Peyer's patch (tissue), 4 donors: Measurements from ENCODE around the gene CDC27. TPM values are rescaled to one million over a fixed set of nuclear protein-coding genes. Genes with fewer than 3 reads are reported as not detected.
A peak's percentile ranks its signal among the peaks of the same experiment; 100 is the strongest.
"Not testable (repeated sequence)": the region's sequence is repeated elsewhere in the genome, so short reads cannot be mapped to it uniquely, and the experiment has no call there.

Source experiments
- DNase-seq, 3 donors: peaks; one replicate each; pipeline ENCODE4 v3.0.0-alpha.2; 2017 to 2019
- H3K27ac ChIP-seq, 4 donors: fragments of 200-600 bp; sonication (generic); one replicate each; pipeline ENCODE4 v1.5.1; 2016 to 2019
- H3K27me3 ChIP-seq, 2 donors: fragments of 200-600 bp; sonication (generic); one replicate each; pipeline ENCODE4 v1.5.1; 2019
- H3K36me3 ChIP-seq, 3 donors: fragments of 200-600 bp; sonication (generic); one replicate each; pipeline ENCODE4 v1.5.1; 2016 to 2019
- H3K4me1 ChIP-seq, 4 donors: fragments of 200-600 bp; sonication (generic); one replicate each; pipeline ENCODE4 v1.5.1; 2016 to 2019
- H3K4me3 ChIP-seq, 4 donors: fragments of 200-600 bp; sonication (generic); 1 replicate in 3 of 4; 2 replicates in 1 of 4; pipeline ENCODE4 v1.5.1; 2016 to 2019; ENCODE audit warnings: mild to moderate bottlenecking in 1 of 4
- H3K9me3 ChIP-seq, 4 donors: fragments of 200-600 bp; sonication (generic); one replicate each; pipeline ENCODE4 v1.5.1; 2016 to 2019; ENCODE audit warnings: mild to moderate bottlenecking in 1 of 4
- POLR2A ChIP-seq, 2 donors: fragments of 450-650 bp; IDR thresholded peaks; one replicate each; pipeline ENCODE4 v1.5.1; 2017; ENCODE audit warnings: antibody characterized with exemption in 2 of 2, mild to moderate bottlenecking in 2 of 2, moderate library complexity in 2 of 2
- total RNA-seq, 4 donors: library from RNA; depleted of rRNA; stranded (reverse); fragments of >200 nt; gene quantifications; one replicate each; pipeline ENCODE4 v1.1.0, GENCODE V29; 2016
- TF ChIP-seq, protein P1 (sequence below), 6 experiments: fragments of 450-650 bp in 4 of 6; fragments of 200-600 bp in 2 of 6; sonication (generic) in 1 of 6; IDR thresholded peaks; one replicate each; pipeline ENCODE4 v1.5.1; 2017 to 2019; ENCODE audit warnings: antibody characterized with exemption in 6 of 6, mild to moderate bottlenecking in 3 of 6, moderate library complexity in 1 of 6

The CDC27 gene
- total RNA-seq, 4 donors from 2014 or later, result 29.9 to 72.6 (median 47.4) TPM

DNA sequence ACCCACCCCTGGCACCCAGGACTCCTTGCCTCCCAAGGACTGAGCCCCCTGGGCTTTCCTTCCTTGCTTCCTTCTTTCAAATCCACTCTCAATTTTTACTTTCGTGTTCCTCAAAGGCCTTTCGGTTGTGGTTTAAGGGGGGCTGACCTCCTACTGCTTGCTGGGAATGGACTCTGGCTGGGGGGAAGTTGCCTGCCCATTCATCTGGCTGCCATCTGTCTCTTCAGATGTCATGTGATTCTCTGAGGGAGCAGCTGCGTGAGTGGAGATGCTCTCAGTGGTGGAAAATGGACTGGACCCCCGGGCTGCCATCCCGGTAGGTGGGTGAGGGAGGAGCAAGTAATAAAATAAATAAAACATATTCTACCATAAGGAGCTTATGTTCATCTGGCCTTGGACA, 116.2 kb downstream of the CDC27 start:
- Histone ChIP-seq H3K9me3 (no peaks in the 10 kb centered on the region), H3K27me3 (no peaks in the 10 kb centered on the region), H3K27ac (no peak overlapping the region), H3K4me1 (no peaks in the 10 kb centered on the region), H3K36me3 (no peaks in the 10 kb centered on the region), H3K4me3 (no peak overlapping the region)
- TF ChIP-seq POLR2A (IDR thresholded peaks at IDR 0.05), result no peak
- TF ChIP-seq, protein P1, sequence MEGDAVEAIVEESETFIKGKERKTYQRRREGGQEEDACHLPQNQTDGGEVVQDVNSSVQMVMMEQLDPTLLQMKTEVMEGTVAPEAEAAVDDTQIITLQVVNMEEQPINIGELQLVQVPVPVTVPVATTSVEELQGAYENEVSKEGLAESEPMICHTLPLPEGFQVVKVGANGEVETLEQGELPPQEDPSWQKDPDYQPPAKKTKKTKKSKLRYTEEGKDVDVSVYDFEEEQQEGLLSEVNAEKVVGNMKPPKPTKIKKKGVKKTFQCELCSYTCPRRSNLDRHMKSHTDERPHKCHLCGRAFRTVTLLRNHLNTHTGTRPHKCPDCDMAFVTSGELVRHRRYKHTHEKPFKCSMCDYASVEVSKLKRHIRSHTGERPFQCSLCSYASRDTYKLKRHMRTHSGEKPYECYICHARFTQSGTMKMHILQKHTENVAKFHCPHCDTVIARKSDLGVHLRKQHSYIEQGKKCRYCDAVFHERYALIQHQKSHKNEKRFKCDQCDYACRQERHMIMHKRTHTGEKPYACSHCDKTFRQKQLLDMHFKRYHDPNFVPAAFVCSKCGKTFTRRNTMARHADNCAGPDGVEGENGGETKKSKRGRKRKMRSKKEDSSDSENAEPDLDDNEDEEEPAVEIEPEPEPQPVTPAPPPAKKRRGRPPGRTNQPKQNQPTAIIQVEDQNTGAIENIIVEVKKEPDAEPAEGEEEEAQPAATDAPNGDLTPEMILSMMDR (IDR thresholded peaks at IDR 0.05), result no peak
- no peak for DNase-seq

DNA sequence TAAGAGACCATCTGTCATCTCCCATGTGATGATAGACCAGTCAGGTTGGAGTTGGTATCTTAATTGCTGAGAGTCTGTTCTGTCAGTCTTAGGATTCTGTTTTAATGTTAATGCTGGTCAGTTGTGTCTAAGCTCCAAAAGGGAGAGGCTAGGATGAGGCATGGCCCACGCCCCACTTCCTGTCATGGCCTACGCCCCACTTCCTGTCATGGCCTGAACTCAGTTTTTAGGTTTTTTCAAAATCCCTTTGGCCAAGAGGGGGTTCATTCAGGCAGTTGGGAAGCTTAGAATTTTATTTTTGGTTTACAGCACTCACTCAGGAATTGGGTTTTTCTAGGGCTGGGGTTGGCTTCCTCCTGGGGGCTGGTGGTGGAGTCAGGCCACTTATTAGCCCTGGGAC, 117.9 kb downstream of the CDC27 start:
- not testable (repeated sequence) for H3K4me1 ChIP-seq, H3K36me3 ChIP-seq, DNase-seq, H3K9me3 ChIP-seq, H3K27ac ChIP-seq, H3K27me3 ChIP-seq, H3K4me3 ChIP-seq

DNA sequence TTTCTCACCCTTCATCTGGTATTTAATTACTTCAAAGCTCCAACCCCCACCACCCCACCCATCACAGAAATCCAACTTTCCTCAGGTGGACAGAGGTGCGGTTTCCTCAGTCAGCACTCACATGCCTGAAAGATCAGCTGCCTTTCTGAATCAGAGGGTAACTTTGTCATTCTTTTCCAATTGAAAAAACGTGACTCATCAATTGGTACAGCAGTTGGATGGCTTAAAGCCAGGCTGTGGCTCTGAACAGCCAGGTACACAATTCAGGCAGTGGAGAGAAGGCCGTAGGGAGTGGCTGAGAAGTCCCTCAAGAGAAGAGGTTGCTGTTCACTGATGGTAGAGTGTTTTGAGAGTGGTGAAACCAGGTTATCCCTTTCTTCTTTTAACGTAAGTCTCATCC, 118.8 kb downstream of the CDC27 start:
- H3K27ac ChIP-seq, result peak overlapping the region in 1 of 4 donors; percentile 35
- not testable (repeated sequence) for H3K27me3 ChIP-seq

More for the DNA sequence above, 118.8 kb downstream of the CDC27 start:
- H3K36me3 ChIP-seq, H3K9me3 ChIP-seq, H3K4me1 ChIP-seq, H3K4me3 ChIP-seq: not testable (repeated sequence)
- DNase-seq, result peak in 1 of 3 donors; percentile 66

Other genes starting within 250 kb of the CDC27 start
- gene RPRML, start 210.0 kb downstream of the CDC27 start, total RNA-seq, result under 1 TPM in 1 of 4 donors, not detected in 3; 0.88 TPM
- 1 to 10 TPM in 1 of 4 donors, not detected in 3; 9.1 TPM for gene MYL4, start 20.1 kb upstream of the CDC27 start, total RNA-seq
- 10 to 100 TPM in 1 of 4 donors, 1 to 10 TPM in 3; 4.6 to 18.2 (median 6.6) TPM for gene ITGB3, start 64.5 kb upstream of the CDC27 start, total RNA-seq
- gene EFCAB13, start 134.7 kb upstream of the CDC27 start, total RNA-seq, result 10 to 100 TPM in 2 of 4 donors, 1 to 10 TPM in 2; 5.9 to 39.6 (median 12.9) TPM